PC-3 (cell line): ENCODE measurements around the gene YKT6.

ENCODE experiments used
- EZH2 ChIP-seq: fragments of 300-600 bp; sonication (generic); IDR thresholded peaks from one replicate; pipeline ENCODE4 v1.6.1; 2017; ENCODE audit warnings: antibody characterized with exemption, mild to moderate bottlenecking, low read length; ENCODE audit not compliant: unreplicated experiment
- TF ChIP-seq, protein P1 (sequence below): fragments of 300-600 bp; sonication (generic); conservative IDR thresholded peaks from 2 replicates; pipeline ENCODE4 v1.5.1; 2017; ENCODE audit warnings: antibody characterized with exemption, low read depth, mild to moderate bottlenecking, low read length

- no peak for TF ChIP-seq EZH2
- TF ChIP-seq, protein P1, sequence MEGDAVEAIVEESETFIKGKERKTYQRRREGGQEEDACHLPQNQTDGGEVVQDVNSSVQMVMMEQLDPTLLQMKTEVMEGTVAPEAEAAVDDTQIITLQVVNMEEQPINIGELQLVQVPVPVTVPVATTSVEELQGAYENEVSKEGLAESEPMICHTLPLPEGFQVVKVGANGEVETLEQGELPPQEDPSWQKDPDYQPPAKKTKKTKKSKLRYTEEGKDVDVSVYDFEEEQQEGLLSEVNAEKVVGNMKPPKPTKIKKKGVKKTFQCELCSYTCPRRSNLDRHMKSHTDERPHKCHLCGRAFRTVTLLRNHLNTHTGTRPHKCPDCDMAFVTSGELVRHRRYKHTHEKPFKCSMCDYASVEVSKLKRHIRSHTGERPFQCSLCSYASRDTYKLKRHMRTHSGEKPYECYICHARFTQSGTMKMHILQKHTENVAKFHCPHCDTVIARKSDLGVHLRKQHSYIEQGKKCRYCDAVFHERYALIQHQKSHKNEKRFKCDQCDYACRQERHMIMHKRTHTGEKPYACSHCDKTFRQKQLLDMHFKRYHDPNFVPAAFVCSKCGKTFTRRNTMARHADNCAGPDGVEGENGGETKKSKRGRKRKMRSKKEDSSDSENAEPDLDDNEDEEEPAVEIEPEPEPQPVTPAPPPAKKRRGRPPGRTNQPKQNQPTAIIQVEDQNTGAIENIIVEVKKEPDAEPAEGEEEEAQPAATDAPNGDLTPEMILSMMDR, result no peak
Observed at GRCh38 chr7:44251269-44251668, 50.5 kb downstream of the YKT6 start.
